DOHH2 (cell line): ENCODE data around the gene RRP15.

Source experiments
- CTCF ChIP-seq: fragments of 200-600 bp; sonication (generic); IDR thresholded peaks from one replicate; pipeline ENCODE4 v1.5.1; 2014; ENCODE audit warnings: antibody characterized with exemption, mild to moderate bottlenecking, low read depth, low read length; ENCODE audit not compliant: poor library complexity, severe bottlenecking
- EZH2phosphoT487 ChIP-seq: fragments of 200-600 bp; sonication (generic); IDR thresholded peaks from 2 replicates; pipeline ENCODE4 v1.6.1; 2017; ENCODE audit warnings: borderline replicate concordance, mild to moderate bottlenecking, antibody characterized with exemption, low read length, moderate library complexity, mixed read lengths

GRCh38 chr1:218341325-218341724, 56.2 kb downstream of the RRP15 start:
- TF ChIP-seq CTCF, result no peak
- TF ChIP-seq EZH2phosphoT487, result no peak
